ENCODE results near the gene SCN2A.

- TF ChIP-seq TARDBP (IDR thresholded peaks at IDR 0.05) (no peak), HDGF (IDR thresholded peaks at IDR 0.05; ENCODE audit: borderline replicate concordance) (no peak), FOXK2 (IDR thresholded peaks at IDR 0.05) (no peak), L3MBTL2 (conservative IDR thresholded peaks at IDR 0.05) (no peak), ARNT (IDR thresholded peaks at IDR 0.05) (no peak), SUZ12 (IDR thresholded peaks at IDR 0.05) (no peak)
Observed at GRCh38 chr2:165382362-165382761, 143.1 kb downstream of the SCN2A start.
